WERI-Rb-1 (cell line): Measurements from ENCODE around the gene TARBP1.

ENCODE experiments used
- DNase-seq: peaks from one replicate; pipeline ENCODE4 v3.0.0-alpha.2; 2020
- H3K27ac ChIP-seq: fragments of 250-450 bp; sonication (Bioruptor Pico); 2 replicates; pipeline ENCODE4 v1.5.1; 2020; ENCODE audit warnings: mild to moderate bottlenecking, moderate library complexity
- H3K27me3 ChIP-seq: fragments of 250-450 bp; sonication (Bioruptor Pico); 2 replicates; pipeline ENCODE4 v1.5.1; 2021; ENCODE audit warnings: mild to moderate bottlenecking, low read depth, moderate library complexity; ENCODE audit not compliant: insufficient read depth, severe bottlenecking
- H3K36me3 ChIP-seq: fragments of 250-450 bp; sonication (Bioruptor Pico); 2 replicates; pipeline ENCODE4 v1.5.1; 2020; ENCODE audit warnings: mild to moderate bottlenecking, moderate library complexity
- H3K4me3 ChIP-seq: 2 replicates; pipeline ENCODE4 v1.5.1; 2011; ENCODE audit warnings: low read depth, mild to moderate bottlenecking, control low read depth, low read length
- H3K9me3 ChIP-seq: fragments of 250-450 bp; sonication (Bioruptor Pico); 2 replicates; pipeline ENCODE4 v1.5.1; 2021; ENCODE audit warnings: mild to moderate bottlenecking, moderate library complexity; ENCODE audit not compliant: severe bottlenecking
- CTCF ChIP-seq: IDR thresholded peaks from 2 replicates; pipeline ENCODE4 v1.5.1; 2011; ENCODE audit warnings: low read depth, mild to moderate bottlenecking, control low read depth, inconsistent platforms, low read length

TARBP1 gene

DNA sequence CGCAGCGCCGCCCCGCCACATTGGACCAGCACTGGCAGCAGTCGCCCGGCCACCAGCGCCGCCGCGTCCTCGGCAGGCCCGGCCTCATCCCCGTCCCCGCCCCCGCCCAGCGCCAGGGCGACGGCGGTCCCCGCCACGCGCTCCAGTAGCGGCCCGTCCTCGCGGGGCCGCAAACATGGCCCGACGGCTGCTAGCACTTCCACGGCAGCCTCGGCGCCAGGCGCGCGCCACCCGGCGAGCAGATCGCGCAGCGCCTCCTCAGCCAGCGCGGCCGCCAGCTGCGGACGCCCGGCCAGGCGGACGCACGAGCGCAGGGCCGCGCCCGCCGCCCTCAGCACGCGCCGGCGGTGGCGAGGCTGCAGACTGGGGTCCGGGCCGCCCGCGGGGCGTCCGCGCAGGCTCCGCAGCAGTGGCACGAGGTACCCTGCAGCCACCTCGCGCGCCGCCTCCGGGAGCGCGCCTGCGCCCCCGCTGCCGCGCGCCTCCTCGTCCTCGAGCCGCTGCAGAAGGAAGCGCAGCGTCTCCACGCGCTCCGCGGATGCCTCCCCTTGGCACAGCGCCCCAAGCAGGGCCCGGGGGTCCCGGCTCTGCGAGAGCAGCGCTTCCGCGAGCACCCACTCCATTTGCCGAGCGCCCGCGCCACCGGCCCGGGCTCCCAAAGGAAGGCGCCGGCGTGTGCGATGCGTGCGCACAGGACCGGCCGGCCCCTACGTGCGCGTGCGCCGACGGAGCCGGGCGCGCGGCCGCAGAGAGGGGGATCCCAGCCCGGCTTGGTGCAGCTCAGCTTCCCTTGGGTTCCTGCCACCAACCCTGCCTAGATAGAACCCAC is at the start of gene TARBP1:
Gene TARBP1, minus strand, starts transcription at position 699 of the 829 bp plus-strand sequence. Its CDS starts 76 bp downstream, at position 623.
- Histone ChIP-seq H3K9me3 (no peaks in the 10 kb centered on the region), H3K27me3 (no peaks in the 10 kb centered on the region), H3K27ac (peak within 1 kb of the TSS; percentile 97), H3K4me3 (peak within 1 kb of the TSS; percentile 78), H3K36me3 (no peaks in the 10 kb centered on the region)
- TF ChIP-seq CTCF: peak; percentile 50; the same call in 1 of the 2 replicates
- peak; percentile 91 for DNase-seq

DNA sequence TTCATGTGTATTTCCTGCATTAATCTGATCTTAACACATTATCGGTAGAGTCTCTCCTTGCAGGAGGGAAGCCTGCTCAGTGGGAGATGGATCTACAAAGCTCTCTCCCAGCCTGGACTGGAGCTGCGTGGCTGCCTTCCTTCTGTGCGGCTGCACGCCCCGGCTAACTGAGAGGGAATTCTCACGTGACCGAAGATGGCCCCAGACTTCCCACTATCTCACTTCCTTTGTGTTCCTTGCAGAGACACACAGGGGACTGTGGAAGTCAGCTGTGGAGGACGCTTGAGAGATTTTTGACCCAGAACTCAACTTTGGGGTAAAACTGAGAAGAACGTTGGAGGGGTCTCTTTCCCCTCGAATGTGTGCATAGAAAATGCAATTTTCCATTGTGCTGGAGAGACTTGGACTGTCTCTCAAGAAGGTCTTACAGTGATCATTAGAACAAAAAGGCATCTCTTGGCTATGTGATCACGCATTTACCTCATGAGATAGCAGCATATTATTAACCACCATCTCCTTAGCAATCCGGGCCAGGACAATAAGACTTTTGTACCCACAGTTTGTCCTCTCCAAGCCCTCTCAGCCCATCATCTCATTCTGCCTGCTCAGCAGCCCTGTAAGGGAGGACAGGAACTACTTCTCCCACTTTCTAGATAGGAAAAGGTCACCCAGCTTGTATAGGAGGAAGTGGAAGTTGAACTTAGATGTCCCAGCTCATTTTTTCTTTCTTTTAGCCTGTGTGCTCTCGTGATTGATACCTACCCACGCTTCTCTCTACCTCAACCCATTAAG is 49.3 kb upstream of the TARBP1 start:
- no peak for TF ChIP-seq CTCF
- Histone ChIP-seq H3K27me3 (no peaks in the 10 kb centered on the region), H3K27ac (no peak overlapping the region), H3K4me3 (no peak overlapping the region), H3K9me3 (no peaks in the 10 kb centered on the region), H3K36me3 (no peaks in the 10 kb centered on the region)
- no peak for DNase-seq

DNA sequence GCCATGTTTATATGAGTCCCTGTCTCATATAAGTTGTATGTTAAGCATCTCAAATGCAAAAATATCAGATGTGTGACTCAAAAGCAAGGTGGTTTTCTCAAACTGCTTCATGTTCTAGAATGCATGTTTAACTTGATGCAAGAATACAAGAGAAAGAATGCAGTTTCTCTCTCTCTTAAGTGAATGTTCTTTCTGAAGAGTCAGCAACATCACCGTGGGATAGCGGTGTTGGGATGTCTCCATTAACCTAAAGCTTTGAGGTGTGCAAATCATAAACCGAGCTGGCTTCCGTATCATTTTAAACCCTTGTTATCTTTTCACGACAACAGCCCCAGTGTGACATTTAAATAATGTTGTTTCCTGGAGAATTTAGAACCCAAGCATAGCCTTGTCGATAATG is 48.4 kb upstream of the TARBP1 start:
- no peaks in the 10 kb centered on the region for H3K27me3 ChIP-seq
- TF ChIP-seq CTCF: no peak
- no peaks in the 10 kb centered on the region for H3K9me3 ChIP-seq
- no peak for DNase-seq
- no peak overlapping the region for H3K27ac ChIP-seq
- no peak overlapping the region for H3K4me3 ChIP-seq
- H3K36me3 ChIP-seq: no peaks in the 10 kb centered on the region

- DNase-seq: no peak
- no peak for TF ChIP-seq CTCF
- Histone ChIP-seq H3K27ac (no peak overlapping the region), H3K36me3 (no peaks in the 10 kb centered on the region), H3K27me3 (no peaks in the 10 kb centered on the region), H3K9me3 (no peaks in the 10 kb centered on the region), H3K4me3 (no peak overlapping the region)
Observed at GRCh38 chr1:234526922-234527321, 47.9 kb upstream of the TARBP1 start.

DNA sequence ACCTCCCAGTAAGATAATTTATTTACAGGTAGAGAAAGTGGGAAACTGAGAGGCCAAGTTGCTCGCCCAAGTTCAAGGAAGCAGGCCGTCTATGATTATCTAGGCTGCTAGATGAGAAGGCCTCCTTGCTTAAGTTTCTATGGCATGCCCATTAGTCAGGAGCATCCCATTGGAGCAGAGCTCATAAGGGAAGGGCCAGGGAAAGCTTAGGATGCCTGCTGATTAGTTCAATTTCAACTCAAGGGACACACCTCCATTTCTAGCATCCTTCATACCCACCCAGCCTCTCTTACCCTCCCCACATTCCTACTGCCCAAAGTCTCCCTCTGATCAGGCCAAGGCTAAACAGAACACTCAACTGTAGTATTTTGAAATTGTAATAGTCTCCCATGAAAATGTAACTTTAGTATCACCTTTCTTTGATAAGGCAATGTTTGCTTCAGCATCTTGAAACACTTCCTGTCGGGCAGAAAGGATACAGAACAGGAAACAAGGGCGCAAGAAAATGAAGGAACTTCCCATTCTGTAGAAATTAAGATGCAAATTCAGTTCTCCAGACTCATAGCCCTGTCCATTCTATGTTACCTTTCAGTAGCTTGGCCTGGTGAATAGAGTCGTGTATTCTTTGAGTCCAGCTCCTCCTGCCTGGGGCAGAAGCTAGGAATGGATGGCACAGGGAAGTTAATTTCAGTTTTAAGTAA is 46.3 kb upstream of the TARBP1 start:
- no peak for DNase-seq
- Histone ChIP-seq H3K9me3 (no peaks in the 10 kb centered on the region), H3K4me3 (no peak overlapping the region), H3K27me3 (no peaks in the 10 kb centered on the region), H3K27ac (no peak overlapping the region), H3K36me3 (no peaks in the 10 kb centered on the region)
- no peak for TF ChIP-seq CTCF
